DND-41 (cell line): ENCODE data around the gene NEK9.

Experiments used
- CTCF ChIP-seq: IDR thresholded peaks from 2 replicates; pipeline ENCODE4 v1.5.1; 2012; ENCODE audit warnings: borderline replicate concordance, low read length, moderate library complexity, mild to moderate bottlenecking; ENCODE audit not compliant: poor library complexity, severe bottlenecking; ENCODE audit errors: extremely low read depth
- EZH2 ChIP-seq: IDR thresholded peaks from 3 replicates; pipeline ENCODE4 v1.6.1; 2012; ENCODE audit warnings: borderline replicate concordance, low read depth, mild to moderate bottlenecking, moderate library complexity, low read length, inconsistent platforms; ENCODE audit not compliant: severe bottlenecking

- TF ChIP-seq CTCF (no peak), EZH2 (no peak)
Observed at GRCh38 chr14:75150150-75150549, 23.3 kb upstream of the NEK9 start.
